Transverse colon (tissue), 4 donors: ENCODE results near the gene CDH22. TPM values are rescaled to one million over a fixed set of nuclear protein-coding genes. Genes with fewer than 3 reads are reported as not detected.

Source experiments
- DNase-seq: peaks from one replicate; pipeline ENCODE4 v3.0.0-alpha.2; 2019
- H3K27ac ChIP-seq, 4 donors: fragments of 200-600 bp; sonication (generic); 2 replicates each; pipeline ENCODE4 v1.5.1; 2016 to 2018; ENCODE audit warnings: inconsistent platforms in 4 of 4
- H3K27me3 ChIP-seq: fragments of 200-600 bp; sonication (generic); 2 replicates; pipeline ENCODE4 v1.5.1; 2017; ENCODE audit warnings: inconsistent platforms
- H3K36me3 ChIP-seq, 4 donors: fragments of 200-600 bp; sonication (generic); 2 replicates each; pipeline ENCODE4 v1.5.1; 2017 to 2019; ENCODE audit warnings: inconsistent platforms in 4 of 4
- H3K4me1 ChIP-seq, 4 donors: fragments of 200-600 bp; sonication (generic); 2 replicates each; pipeline ENCODE4 v1.5.1; 2017 to 2020; ENCODE audit warnings: inconsistent platforms in 4 of 4
- H3K4me3 ChIP-seq, 4 donors: fragments of 200-600 bp; sonication (generic); 1 replicate in 1 of 4; 2 replicates in 3 of 4; pipeline versions ENCODE4 v1.5.1 to v1.6.1; 2017 to 2019; ENCODE audit warnings: inconsistent platforms in 4 of 4
- H3K9me3 ChIP-seq, 2 donors: fragments of 200-600 bp; sonication (generic); 2 replicates each; pipeline ENCODE4 v1.5.1; 2017 to 2019; ENCODE audit warnings: inconsistent platforms in 2 of 2
- EP300 ChIP-seq: sonication (generic); formaldehyde crosslinking; IDR thresholded peaks from one replicate; pipeline ENCODE4 v1.6.1; 2017; ENCODE audit warnings: antibody characterized with exemption, low read depth
- POLR2A ChIP-seq: fragments of 450-650 bp; IDR thresholded peaks from one replicate; pipeline ENCODE4 v1.6.1; 2016; ENCODE audit warnings: antibody characterized with exemption, mild to moderate bottlenecking, moderate library complexity
- POLR2AphosphoS5 ChIP-seq, 3 donors: sonication (generic); formaldehyde crosslinking; IDR thresholded peaks; one replicate each; pipeline ENCODE4 v1.6.1; 2016; ENCODE audit warnings: antibody characterized with exemption in 3 of 3
- WGBS, 2 donors: methylation state at CpG; one replicate each; pipeline ENCODE4 v1.1.5; 2018; ENCODE audit warnings: low coverage in 1 of 2; 5-methylcytosine and 5-hydroxymethylcytosine counted together
- in situ Hi-C, 4 donors: fragments of 200-750 bp; cut with MboI; loops; one replicate each; pipeline versions ENCODE4 v1.15.0 to v1.15.1; 2017; ENCODE audit warnings: low sequenced_read_pairs in 3 of 4, low pct_ligation_motif_present in 1 of 4, low pct_unique_long_range_greater_than_20kb in 1 of 4
- intact Hi-C: fragments of 100-400 bp; cut with DNase I; formaldehyde crosslinking; loops from one replicate; pipeline ENCODE4 v1.15.1; 2023; ENCODE audit warnings: low total_unique reads
- total RNA-seq, 4 donors: library from RNA; depleted of rRNA; stranded (reverse); fragments of >200 nt; gene quantifications; one replicate each; pipeline ENCODE4 v1.1.0, GENCODE V29; 2016
- TF ChIP-seq, protein P1 (sequence below), 5 experiments: fragments of 200-600 bp in 3 of 5; fragments of 450-650 bp in 2 of 5; sonication (generic) in 3 of 5; IDR thresholded peaks; 1 replicate in 2 of 5; 2 replicates in 3 of 5; pipeline ENCODE4 v1.5.1; 2016 to 2017; ENCODE audit warnings: antibody characterized with exemption in 5 of 5, inconsistent platforms in 3 of 5, mild to moderate bottlenecking in 2 of 5, moderate library complexity in 1 of 5

Gene CDH22
- total RNA-seq, 4 donors from 2014 or later: not detected

GRCh38 chr20:46330831-46331371 is 22.6 kb upstream of the CDH22 start:
- peaks cover 0 to 9% (median 0%) of the 10 kb centered on the region in 4 donors for H3K4me1 ChIP-seq
- peaks cover 83% of the 10 kb centered on the region for H3K27me3 ChIP-seq
- H3K4me3 ChIP-seq: no peak overlapping the region
- intact Hi-C loops: no loop called here
- WGBS, 2 donors: 79 to 90% methylated on average over 2 to 13 of the region's 13 CpGs
- no peaks in the 10 kb centered on the region for H3K9me3 ChIP-seq
- H3K27ac ChIP-seq: no peak overlapping the region
- no peak for DNase-seq
- in situ Hi-C loops: no loop called here
- no peaks in the 10 kb centered on the region for H3K36me3 ChIP-seq
- TF ChIP-seq POLR2AphosphoS5 (IDR thresholded peaks at IDR 0.05) (no peak), POLR2A (no peak), EP300 (no peak)
- TF ChIP-seq, protein P1, sequence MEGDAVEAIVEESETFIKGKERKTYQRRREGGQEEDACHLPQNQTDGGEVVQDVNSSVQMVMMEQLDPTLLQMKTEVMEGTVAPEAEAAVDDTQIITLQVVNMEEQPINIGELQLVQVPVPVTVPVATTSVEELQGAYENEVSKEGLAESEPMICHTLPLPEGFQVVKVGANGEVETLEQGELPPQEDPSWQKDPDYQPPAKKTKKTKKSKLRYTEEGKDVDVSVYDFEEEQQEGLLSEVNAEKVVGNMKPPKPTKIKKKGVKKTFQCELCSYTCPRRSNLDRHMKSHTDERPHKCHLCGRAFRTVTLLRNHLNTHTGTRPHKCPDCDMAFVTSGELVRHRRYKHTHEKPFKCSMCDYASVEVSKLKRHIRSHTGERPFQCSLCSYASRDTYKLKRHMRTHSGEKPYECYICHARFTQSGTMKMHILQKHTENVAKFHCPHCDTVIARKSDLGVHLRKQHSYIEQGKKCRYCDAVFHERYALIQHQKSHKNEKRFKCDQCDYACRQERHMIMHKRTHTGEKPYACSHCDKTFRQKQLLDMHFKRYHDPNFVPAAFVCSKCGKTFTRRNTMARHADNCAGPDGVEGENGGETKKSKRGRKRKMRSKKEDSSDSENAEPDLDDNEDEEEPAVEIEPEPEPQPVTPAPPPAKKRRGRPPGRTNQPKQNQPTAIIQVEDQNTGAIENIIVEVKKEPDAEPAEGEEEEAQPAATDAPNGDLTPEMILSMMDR (IDR thresholded peaks at IDR 0.05): no peak

GRCh38 chr20:46330072-46330763 is 21.9 kb upstream of the CDH22 start:
- peaks cover 0 to 9% (median 0%) of the 10 kb centered on the region in 4 donors for H3K4me1 ChIP-seq
- TF ChIP-seq, protein P1 (IDR thresholded peaks at IDR 0.05): no peak
- no peak for TF ChIP-seq POLR2AphosphoS5 (IDR thresholded peaks at IDR 0.05)
- TF ChIP-seq EP300: no peak
- TF ChIP-seq POLR2A: no peak
- H3K4me3 ChIP-seq: no peak overlapping the region
- no peaks in the 10 kb centered on the region for H3K36me3 ChIP-seq
- DNase-seq: no peak
- WGBS, 2 donors: 64% methylated on average over 10 of the region's 13 CpGs; no CpG with 5 or more reads in 1 of the 2 donors
- no peaks in the 10 kb centered on the region for H3K9me3 ChIP-seq
- H3K27ac ChIP-seq: no peak overlapping the region
- peaks cover 81% of the 10 kb centered on the region for H3K27me3 ChIP-seq
- in situ Hi-C loops (no loop called here), intact Hi-C loops (no loop called here)

DNA sequence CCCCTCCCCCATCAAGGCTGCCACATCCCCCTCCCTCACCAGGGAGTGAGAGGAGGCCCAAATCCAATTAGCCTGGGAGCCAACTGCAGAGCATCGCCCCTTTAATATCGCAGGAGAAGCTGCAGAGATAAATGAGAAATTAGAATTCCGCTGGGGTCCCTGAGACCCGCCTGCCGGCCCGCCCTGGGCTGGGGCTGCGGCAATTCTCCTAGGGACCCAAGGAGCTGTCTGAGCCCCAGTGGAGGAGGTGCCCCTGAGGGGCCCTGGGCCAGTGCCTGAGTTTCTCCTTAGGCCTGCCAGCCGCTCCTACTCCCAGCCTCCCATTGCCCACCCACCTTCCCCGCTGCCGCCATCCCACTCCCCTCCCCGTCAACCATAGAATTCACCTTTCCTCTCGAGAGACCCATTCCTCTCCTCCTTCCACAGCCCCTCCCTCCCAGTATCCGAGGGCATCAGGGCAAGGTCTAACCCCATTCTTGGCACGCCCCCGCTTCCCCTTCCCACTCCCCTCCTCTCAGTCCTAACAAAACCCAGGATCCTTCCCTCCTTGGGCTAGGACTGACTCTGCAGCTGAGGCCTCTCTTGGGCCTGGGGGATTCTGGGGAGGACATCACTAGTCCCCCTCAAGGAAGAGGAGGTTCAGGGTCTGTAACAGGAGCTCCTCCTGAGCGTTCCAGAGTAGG is 20.0 kb upstream of the CDH22 start:
- TF ChIP-seq POLR2A: no peak
- TF ChIP-seq, protein P1 (IDR thresholded peaks at IDR 0.05): no peak
- TF ChIP-seq EP300: no peak
- TF ChIP-seq POLR2AphosphoS5 (IDR thresholded peaks at IDR 0.05): no peak
- H3K4me3 ChIP-seq: no peak overlapping the region
- 50 to 70% methylated on average over 2 to 16 of the region's 16 CpGs for WGBS, 2 donors
- intact Hi-C loops: no loop called here
- H3K27me3 ChIP-seq: peaks cover 79% of the 10 kb centered on the region
- no peaks in the 10 kb centered on the region for H3K36me3 ChIP-seq
- H3K4me1 ChIP-seq: peaks cover 0 to 9% (median 0%) of the 10 kb centered on the region in 4 donors
- in situ Hi-C loops: no loop called here
- no peaks in the 10 kb centered on the region for H3K9me3 ChIP-seq
- H3K27ac ChIP-seq: no peak overlapping the region
- no peak for DNase-seq

DNA sequence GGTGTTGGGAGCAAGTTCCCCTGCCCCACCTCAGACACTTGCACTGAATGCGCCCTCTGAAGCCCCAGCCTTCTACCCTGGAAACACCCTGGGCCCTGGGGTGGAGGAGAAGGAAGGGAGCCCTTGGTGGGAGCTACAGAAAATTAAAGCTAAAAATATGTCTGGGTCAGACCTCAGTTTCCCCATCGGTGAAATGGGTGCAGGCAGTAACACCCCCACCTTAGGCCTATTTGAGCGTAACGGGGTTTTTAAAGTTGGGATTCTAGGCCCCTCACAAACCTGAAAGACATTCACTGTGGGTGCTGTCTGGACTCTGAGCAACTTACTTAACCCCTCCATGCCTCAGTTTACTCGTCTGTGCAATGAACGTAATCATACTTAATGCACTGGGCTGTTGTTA is 19.3 kb upstream of the CDH22 start:
- intact Hi-C loops: no loop called here
- H3K27me3 ChIP-seq: peaks cover 79% of the 10 kb centered on the region
- TF ChIP-seq POLR2A (no peak), EP300 (no peak), POLR2AphosphoS5 (IDR thresholded peaks at IDR 0.05) (no peak)
- TF ChIP-seq, protein P1 (IDR thresholded peaks at IDR 0.05): no peak
- WGBS, 2 donors: 89 to 96% methylated on average over 4 to 6 of the region's 6 CpGs
- in situ Hi-C loops: no loop called here
- no peak for DNase-seq
- no peaks in the 10 kb centered on the region for H3K36me3 ChIP-seq
- H3K4me1 ChIP-seq: peaks cover 0 to 9% (median 0%) of the 10 kb centered on the region in 4 donors
- H3K9me3 ChIP-seq: no peaks in the 10 kb centered on the region
- H3K4me3 ChIP-seq: no peak overlapping the region
- H3K27ac ChIP-seq: no peak overlapping the region
